GM18502 (cell line): ENCODE measurements around the gene SSUH2.
"Not testable (repeated sequence)": the region's sequence is repeated elsewhere in the genome, so short reads cannot be mapped to it uniquely, and the experiment has no call there.

ENCODE experiments used
- ATAC-seq: cut with Tn5 transposase; IDR thresholded peaks from one replicate; pipeline ENCODE4 v1.9.1; 2021; ENCODE audit warnings: mild to moderate bottlenecking; ENCODE audit not compliant: unreplicated experiment, poor library complexity

The SSUH2 gene

DNA sequence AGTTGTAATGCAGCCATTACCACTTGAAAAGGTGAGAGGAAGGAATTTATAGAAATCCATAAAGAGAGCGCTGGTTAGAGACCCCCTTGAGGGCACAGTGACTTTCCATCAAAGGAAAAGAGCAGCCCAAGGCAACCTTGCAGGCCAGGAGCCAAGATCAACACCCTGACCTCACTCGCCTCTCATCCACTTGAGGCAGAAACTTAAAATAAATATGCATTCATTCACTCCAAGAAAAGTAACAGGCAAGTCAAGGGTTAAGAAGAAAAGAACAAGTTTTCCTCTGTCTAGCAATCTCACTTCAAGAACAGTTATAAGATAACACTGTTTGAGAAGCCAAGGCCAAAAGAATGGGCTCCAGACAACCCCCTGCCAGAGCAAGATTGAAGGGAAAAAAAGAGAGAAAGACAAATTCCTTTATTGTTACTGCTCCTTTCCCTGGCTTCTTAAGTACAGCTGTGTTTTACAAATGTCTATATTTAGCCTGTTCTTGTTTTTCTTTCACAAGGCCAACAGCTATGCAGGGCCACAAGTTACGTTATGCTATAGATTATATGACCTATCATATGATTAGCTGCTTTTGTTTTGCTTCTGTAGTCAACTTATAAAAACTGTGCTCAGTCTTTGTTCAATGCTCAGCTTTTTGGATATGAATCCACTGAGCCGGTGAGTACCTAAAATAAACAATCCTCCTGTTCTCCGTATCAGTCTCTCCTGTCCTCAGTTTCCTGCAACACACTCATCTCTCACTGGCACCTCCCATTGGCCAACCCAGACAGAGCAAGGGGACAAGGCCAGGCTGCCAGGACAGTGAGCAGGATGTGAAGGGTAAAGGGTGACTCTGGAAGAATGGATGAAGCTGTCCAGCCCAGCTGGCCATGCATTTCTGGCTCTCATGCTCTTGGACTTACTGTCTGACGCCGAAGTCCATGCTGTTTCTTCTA, 15.8 kb upstream of the SSUH2 start:
- no peak for ATAC-seq

DNA sequence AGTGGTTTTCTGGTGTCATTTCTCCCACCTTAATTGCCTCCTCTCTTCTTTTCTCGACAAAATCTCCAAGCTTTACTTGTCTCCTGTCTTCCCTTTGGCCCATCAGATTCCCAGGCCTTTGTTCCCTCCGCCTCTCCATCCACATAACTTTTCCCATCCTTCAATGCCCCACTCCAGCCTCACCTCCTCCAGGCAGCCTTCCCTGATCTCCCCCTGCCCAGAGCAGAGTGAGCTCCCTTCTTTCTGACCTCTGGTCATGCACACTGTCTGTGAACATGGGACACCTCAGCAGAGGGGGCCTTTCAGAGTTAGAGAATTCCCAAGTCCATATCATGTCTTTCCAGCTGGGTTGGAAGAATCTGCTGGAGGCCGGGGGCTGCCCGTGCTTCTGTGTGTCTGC, 14.6 kb upstream of the SSUH2 start:
- no peak for ATAC-seq

DNA sequence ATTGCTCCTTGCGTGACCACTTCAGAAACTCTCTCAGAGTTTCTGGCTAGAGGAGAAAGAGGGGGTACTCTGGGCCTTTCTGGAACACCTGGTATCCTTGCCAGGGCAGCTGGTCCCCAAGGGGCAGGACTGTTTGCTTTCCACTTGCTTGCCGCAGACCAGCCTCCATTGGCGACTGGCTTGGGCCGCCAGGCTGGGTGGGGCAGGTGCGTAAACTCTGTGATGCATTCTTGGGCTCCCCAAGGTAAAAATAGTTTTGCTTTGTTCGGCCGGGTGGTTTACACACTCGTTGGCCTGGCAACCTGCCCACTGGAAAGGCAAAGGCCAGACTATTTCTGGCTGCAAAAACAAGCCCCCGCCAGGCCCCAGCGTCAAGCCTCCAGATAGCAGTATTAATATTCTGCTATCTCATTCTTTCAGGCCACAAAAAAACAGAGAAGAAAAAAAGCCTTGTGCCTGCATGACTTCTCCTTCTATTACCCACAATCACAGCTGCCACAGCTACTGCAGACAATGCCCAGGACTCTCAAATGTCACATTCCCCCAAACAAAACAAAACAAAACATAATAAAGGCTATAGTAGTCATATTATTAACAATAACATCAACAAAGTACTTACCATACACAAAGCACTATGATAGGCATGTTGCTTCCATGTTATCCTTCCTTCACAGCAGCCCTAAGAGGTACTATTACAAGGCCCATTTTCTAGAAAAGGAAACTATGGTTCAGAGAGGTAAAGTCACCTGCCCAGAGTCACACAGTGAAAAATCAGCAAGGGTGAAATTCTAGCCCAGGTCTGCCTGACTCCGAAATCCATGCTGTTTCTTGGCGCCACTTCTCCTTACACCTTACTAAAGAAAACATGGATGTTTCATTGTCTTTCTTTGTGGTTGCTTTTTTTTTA, 14.0 kb upstream of the SSUH2 start:
- peak; percentile 89 for ATAC-seq

DNA sequence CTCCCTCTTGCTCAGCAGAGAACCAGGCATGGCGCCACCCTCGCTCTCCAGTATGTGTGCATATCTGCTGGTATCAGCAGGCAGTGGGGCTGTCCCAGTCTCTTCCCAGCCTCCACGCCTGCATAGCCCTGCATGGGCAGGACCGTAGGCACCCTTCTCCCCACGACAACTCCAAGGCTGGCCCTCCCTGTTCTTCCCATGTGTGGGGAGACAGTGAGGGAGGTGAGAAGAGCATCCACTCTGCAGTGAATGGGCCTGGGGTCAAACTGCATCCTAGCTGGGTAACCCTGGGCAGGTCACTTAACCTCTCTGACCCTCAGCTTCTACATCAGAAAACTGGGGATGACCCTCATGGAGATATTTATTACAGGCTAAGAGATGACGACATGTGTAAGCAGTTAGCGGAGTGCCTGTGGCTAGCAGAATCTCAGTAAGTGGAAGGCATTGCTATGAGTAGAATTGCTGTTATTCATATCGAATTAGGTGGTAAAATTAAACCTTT, 13.3 kb upstream of the SSUH2 start:
- peak; percentile 48 for ATAC-seq

DNA sequence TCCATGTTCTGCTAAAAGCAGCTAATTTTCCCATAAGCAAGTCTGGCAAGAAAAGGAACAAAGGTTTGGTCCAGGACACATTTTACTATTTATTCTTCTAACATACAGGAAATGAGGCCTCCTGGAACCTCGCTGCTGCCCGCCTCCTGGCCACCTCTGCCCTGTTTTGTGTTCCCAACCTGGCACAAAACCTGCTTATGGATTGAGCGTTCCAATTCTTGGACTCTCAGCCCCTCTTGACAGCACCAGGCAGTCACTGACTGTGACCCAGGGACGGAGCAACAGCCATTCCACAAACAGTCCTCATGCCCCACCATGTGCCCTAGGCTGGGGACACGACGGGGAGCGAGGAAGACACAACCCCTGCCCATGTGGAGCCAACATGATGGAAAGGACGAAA, 11.6 kb upstream of the SSUH2 start:
- ATAC-seq, result no peak

DNA sequence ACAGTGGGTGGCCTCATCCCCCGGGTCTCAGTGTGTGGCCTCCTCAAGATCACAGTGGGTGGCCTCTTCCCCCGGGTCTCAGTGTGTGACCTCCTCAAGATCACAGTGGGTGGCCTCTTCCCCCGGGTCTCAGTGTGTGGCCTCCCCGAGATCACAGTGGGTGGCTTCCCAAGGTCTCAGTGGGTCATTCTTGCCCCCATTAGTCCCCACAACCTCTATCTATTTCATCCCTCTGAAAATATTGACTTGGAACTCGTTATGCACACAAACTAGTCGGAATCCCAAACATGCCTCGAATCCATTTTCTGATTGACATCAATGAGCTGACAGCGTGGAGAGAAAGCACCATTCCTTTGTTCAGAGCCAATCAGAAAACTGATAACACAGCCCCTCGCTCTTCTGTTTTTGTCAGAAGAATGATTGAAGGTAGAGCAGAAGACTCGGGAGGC, 10.8 kb upstream of the SSUH2 start:
- no peak for ATAC-seq

DNA sequence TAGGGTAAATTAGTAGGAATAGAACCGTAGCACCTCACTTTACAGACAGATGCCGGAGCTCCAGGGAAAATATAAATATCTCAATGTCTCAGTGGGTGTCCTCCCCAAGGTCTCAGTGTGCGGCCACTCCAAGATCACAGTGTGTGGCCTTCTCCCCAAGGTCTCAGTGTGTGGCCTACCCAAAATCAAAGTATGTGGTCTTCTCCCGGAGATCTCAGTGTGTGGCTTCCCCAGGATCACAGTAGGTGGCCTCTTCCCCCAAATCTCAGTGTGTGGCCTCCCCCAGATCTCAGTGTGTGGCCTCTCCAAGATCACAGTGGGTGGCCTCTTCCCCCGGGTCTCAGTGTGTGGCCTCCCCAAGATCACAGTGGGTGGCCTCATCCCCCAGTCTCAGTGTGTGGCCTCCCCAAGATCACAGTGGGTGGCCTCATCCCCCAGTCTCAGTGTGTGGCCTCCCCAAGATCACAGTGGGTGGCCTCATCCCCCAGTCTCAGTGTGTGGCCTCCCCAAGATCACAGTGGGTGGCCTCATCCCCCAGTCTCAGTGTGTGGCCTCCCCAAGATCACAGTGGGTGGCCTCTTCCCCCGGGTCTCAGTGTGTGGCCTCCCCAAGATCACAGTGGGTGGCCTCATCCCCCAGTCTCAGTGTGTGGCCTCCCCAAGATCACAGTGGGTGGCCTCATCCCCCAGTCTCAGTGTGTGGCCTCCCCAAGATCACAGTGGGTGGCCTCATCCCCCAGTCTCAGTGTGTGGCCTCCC, 10.2 kb upstream of the SSUH2 start:
- ATAC-seq, result not testable (repeated sequence)

DNA sequence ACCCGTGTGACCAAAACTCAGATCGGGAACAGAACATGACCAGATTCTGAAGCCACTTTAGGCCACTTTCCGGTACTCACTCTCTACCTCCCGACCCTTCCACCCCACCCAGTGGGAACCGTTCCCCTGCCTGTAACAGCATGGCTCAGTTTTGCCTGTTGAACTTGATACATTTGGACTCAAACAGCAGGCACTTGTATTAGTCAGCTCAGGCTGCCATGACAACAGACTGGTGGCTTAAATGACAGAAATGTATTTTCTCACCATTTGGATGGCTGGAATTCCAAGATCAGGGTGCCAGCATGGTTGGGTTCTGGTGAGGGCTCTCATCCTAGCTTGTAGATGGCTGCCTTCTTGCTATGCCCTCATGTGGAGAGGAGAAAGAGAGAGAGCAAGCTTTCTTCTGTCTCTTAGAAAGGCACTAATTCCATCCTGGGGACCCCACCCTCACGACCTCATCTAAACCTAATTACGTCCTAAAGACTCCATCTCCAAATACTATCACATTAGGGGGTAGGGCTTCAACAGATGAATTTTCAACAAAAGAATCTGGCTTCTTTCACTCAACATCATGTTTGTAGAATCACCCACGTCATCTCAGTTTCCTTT, 9.3 kb upstream of the SSUH2 start:
- no peak for ATAC-seq

DNA sequence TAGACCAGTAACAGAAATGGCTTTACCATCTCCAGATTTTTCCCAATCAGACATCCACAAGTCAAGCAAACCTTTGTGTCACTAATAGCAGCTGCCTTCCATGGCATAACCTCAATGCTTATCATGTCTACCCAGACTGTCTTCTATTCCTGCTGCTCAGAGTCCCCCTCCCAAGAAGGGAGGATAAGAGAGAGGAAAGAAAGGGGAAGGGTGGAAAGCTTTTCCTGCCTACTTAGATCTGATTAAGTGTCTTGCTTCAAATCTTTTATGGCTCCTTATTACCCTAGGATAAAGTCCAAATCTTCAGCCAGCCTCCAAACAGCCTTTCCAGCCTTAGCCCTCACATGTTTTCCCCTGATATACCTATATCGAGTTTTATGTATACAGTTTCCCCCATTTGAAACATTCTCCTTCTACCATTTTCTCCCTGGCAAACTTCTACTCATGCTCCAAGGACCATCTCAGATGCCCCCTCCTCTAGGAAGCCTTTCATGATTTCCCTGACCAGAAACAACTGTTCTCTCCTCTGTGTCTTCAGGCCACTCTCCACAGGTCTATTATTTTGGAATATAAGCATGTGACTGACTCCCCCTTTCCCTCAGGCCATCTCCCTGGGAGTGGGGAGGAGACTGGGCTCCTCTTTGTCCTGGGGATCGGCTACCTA, 7.9 kb upstream of the SSUH2 start:
- ATAC-seq, result no peak

DNA sequence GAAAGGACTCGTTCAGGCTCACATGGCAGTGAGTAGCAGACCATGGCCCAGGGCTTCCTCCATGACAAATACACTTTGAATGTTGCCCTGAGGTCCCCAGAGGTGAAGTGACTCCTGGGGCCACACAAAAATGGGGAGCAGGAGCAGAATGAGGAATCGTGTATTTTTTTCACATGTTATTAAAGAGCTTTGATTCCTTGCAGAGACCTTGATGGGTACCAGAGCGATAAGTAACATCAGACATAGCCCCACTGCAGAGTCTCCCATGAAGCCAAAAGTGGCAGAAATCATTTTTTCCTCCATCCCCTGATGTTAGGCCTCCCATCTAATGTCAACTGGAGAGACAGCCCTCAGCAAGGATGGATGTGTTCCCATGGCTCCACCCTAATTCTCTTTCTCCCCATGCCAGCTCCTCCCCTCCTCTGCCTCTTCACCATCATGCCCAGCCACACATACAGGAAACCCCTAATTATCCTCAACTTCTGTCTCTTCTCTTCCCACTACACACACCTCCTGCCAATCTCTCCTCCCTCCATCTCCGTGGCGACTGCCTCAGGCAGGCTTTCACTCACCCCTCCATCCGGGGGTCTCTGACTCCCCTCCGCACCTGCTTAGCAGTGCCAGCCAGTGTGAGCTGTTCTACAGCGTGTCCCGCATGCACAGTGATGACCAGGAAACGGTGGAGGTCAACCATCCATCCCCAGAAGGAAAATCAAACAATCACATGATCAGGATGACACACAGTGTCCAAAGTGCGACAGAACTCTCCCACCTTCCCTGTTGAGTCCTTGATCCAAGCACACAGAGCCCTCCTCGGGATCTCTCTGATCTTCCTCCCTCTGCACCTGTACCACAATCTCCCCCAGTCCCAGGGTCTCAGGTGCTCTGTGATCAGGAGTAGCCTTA, 7.1 kb upstream of the SSUH2 start:
- ATAC-seq, result no peak

DNA sequence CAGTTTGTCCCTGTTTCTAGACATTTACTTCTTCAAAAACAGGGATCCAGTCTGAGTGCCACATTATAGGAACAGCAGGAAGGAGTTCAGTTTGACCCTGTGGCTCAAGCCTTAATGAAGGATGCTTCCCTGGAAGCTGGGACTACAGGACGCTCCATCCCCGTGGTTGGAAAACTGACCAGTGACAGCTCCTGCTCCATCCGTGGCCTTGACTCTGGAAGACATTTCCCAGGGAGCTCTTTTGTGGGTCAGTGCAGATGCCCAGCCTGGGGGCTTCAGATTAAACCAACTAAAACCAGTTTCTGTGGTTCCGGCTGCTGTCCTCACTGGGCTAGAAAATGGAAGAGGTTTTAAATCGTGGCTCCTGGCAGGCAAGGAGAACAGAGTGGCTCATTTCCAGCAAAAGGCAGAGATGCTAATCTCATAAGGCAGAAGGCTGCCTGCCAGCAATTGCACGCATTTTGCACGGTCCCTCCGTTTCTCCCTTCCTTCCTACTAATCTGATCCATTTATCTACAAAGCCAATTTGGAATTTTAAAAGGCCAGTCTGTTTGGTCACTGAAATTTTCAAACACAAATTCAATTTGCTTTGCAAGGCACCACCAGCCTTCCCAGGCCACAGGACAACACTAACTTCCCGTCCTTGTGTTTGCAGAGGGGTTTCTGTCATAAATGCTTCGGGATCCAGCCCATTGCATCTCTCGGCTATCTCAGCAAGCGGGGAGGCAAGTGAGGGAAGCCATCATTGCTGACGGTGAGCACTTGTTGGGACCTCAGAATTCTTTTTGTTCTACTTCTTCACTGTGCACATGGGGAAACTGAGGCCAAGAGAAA, 6.2 kb upstream of the SSUH2 start:
- no peak for ATAC-seq

DNA sequence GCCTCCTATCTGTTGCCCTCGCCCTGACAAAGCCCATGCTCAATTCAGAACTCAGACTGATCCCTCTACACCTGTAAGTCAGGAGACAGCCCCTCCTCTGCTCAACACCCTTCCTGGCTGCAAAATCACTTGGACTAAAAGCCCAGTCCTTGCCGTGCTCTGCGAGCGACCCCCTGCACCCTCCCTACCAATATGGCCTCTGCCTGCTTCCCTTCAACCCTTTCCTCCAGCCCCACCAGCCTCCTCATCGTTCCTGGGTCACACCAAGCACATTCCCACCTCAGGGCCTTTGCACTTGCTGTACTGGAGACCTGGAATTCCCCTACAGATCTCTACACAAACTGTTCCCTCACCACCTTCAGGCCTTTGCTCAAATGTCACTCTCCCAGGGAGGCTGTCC, 5.2 kb upstream of the SSUH2 start:
- ATAC-seq, result no peak

DNA sequence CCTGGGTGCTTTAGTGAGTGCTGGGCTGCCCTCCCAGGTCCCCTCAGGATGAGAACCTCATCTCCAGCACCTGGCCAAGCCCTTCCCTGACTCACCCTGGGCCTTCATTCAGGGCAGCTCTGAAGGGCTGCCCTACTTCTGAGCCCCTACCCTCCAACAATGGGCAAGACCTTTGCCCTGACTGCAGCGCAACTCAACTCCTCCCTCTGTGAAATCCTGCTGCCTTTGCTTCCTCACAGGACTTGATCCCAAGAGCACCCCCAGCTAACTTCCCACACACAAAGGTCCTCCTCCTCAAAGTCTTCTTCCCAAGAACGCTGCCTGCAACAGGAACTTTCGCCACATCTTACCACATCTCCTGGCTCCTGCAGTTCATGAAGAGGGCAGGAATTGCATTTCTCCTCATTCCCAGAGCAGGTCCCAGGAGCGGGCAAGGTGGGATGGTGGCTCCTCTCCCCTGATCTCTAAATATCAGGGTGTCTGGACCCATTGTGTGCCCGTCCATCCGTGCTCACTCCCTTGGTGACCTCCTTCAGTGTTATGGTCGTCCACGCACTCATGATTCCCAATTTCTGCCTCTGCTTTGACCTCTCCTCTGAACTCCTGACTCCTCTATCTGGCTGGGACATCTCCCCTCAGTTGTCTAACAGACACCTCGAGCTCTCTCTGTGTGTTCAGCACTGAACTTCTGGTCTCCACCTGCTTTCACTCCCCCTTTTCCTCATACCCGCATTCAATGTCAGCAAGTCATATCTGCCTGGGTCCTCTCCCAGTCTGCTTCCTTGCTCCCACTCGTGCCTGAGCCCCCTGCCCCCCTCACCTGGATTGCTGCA, 4.5 kb upstream of the SSUH2 start:
- ATAC-seq, result no peak

DNA sequence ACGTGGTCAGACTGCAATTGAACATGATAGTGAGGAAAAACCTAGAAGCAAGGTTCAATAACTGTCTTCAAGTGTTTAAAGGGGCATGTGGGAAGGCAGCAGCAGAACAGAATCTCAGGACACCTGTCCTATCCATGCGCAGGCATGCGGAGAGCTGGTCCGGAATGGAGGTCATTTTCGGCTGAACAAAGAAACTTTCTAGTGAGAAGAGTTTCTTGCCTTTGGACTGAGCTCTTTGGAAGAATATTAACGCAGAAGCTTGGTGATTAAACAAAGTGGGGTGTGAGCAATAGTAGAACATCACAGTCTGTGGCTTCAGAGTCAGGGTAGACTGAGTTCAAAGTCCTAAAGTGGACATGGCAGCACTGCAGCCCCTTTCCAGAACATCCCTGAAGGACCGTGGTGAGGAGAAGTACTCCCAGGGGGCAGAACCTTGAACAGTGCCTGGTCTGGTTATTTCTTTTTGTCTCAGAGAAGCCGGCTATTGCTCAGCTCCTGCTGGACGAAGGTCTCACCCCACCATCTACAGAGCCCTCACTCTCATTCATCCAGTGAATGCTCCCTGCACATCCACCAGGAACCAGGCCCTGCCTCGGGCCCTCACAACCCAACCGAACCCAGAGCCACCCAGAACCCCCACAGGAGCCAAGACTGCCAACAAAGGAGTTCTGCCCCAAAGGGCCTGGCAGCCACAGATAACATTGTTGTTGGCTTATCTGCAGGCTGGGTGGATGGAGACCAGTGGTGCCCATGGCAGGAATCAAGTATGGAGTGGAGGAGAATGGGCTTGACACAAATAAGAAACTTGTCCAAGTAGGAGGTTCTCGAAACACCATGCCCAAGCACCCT, 2.8 kb upstream of the SSUH2 start:
- no peak for ATAC-seq

DNA sequence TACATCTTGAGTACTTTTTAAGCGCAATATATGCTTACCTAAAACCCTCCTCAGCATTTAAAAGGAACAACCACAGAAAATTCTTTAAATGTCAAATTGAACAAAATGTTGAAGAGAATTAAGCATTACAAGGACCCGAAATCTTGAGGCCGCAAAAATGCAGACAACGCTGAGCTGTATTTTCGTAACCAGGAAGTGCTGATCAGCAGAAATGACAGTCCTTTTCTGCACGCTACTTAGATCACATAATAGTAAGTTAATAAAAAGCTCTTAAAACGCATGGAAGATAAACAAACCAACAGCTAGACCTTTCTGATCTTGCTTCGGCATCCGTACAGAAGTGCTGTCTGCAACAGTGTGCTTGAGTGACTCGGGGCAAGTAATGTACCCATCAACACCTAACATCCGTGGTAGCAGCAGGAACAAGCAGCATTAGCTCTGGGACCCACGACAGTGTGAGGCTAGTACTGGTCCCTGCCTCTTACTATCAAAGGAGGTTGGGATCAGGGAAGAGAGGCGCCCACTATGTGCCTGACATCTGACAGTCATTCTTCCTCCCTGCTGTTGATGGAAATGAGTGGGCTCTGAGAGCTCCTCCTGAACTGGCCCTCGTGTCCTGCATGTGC, 1.8 kb upstream of the SSUH2 start:
- no peak for ATAC-seq
